TTC549 (cell line): ENCODE measurements around the gene DCP1A.

Experiments
- FAIRE-seq: peaks from 2 replicates; lab custom pipeline; 2012; peaks lifted over from hg19 to GRCh38; lab: Jason Lieb, UNC

DCP1A gene

DNA sequence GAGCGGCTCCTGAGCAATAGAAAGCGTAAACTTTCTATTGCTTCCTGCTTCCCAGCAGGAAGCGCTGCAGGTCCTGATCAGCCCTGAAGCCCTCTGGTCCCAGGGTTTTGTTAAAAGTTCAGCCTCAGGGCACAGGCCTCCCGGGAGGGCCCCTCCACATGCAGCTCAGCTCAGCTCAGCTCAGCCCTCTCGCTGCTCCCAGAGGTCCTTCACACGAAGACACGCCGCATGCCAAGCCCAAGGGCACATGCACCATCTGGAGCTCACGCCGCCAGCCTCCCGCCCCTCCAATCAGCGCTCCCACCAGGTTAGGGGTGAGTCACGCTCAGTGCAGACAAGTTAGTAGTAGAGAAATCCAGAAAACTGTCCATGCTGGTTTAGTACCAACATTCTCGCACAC lies 104.2 kb downstream of the DCP1A start:
- no peak for FAIRE-seq

DNA sequence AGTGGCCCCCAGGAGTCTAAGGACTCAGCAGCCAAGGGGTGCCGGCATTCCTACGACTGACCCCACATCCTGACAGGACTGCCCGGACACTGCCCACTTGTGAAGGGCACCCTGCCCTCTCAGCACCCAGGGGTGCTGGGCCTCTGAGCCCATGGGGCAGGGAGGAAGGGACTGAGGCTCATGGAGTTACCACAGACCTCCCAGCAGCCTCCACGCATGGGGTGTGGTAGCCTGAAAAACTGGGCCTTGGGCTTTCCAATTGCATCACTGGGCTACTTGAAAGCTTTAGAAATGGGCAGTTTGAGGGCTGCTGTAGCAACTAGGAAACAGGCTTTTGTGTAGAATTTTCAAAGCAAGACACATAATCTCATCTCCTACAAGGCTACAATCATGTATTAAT lies 104.7 kb downstream of the DCP1A start:
- FAIRE-seq: no peak

DNA sequence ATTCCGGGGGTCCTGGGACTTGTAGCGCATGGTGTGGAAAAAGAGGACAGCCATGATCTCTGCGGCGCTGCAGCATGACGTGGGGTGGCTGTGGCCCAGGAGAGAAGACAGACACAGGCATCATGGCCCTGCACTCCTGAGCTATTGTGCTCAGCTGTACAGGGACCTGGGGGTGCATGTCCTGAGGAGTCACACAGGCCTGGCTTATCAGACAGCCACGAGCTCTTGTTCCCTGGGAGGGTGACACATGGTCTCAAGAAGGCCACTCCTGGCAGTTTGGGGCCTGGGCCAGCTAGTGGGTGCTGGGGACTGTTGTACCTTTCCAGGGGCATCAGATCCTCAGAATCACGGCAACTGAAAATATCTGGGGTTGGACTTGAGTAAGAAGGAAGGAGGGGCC lies 105.2 kb downstream of the DCP1A start:
- FAIRE-seq: no peak

DNA sequence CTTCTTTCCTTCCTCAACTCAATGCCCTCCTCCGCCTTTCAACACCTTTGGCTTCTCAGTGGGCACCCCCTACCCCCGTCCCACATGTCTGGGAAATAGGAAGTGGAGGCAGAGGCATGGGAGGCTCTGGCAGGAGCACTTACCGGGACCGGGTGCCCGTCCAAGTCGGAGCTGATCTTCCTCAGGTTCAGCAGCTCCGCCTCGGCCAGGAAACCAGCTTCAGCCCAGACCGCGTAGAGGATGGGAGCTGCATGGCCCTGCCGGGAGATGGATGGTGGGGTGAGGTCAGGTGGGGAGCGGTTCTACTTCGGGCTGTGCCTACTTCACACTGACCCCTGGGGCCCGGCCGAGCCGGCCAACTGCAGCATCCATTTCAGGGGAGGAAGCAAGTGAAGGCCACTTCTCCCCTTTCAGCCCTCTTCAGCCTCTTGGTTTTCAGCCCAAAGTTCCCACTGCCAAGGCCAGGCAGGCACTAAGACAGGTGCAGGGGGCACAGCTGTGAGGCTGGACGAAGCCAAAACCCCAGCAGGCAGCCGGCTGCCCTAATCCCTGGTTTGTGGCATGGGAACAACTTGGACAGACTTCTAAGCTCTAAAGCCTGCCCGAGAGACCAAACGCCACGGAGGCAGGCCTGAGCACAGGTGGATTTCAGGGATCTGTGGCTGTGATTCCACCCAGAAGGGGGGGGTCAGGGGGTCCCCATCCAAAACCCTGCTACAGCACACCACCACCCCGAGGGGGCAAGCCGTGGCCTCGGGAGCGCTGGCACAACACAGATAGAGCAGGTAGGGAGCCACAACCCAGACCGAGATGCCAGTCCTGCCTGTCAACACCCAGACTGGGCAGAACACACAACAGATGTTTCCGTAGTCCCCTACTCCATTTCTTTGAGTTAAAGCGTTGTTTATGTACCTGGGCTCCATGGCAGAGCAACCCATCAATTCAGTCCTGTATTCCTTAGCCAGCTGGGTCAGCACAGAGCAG lies 106.1 kb downstream of the DCP1A start:
- no peak for FAIRE-seq

DNA sequence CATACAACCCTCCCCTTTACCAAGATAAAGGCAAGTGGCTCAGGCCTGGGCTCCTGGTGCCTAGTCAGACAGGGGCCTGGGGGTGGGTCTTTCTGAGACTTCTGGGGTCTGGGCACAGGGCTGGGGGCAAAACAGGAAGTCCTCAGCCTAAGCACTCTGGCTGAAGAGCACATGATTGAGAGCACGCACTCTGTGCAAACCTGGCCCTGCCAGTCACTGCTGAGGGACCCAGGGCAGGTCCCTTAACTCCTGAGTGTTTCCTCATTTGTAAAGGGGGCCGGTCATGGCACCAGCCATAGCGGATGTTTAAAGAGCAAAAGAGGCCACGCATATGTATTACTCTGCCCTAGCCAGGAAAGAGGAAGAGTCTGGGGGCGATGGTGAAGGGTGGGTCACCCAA lies 107.5 kb downstream of the DCP1A start:
- no peak for FAIRE-seq

DNA sequence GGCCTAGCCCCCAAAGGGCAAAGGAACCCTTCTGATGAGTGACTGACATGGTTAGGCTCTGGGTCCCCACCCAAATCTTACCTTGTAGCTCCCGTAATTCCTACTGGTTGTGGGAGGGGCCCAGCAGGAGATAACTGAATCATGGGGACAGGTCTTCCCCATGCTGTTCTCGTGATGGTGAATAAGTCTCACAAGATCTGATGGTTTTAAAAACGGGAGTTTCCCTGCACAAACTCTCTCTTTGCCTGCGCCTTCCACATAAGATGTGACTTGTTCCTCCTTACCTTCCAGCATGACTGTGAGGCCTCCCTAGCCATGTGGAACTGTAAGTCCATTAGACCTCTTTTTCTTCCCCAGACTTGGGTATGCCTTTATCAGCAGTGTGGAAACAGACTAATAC lies 108.5 kb downstream of the DCP1A start:
- no peak for FAIRE-seq

DNA sequence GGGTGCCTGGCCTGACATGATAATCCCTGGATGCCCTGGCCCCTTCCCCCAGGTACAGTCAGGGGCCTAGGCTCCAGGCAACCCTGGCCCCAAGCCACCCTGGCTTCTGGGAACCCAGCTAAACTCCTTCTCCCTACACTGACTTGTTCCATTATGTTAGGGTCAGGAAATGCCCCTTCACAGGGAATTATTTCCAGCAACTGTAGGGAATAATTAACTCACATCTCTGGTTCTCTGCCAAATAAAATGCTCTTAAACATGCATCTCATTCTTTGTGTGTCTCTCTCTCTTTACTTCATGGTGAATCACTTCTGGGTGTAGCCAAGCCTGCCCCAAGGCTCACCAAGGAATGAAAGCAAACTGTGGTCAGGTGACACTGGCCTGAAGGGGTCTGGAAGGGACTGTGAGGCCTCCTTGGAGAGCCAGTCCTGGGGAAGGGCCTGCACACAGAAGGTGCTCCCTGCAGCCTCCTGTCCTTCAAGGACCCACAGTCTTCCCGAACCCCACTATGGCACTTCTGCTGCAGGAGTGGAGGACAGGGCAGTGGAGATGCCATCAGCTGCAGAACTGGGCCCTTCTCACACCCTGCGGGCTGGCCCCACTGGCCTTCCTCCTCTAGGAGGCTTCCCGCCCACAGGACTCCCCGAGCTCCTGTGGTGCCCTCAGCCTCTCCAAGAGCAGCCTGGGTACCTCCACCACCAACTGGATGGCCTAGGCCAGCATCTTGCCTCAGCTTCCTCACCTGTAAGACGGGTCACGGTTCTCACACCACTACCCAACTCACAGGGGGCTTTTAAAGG lies 109.1 kb downstream of the DCP1A start:
- no peak for FAIRE-seq

DNA sequence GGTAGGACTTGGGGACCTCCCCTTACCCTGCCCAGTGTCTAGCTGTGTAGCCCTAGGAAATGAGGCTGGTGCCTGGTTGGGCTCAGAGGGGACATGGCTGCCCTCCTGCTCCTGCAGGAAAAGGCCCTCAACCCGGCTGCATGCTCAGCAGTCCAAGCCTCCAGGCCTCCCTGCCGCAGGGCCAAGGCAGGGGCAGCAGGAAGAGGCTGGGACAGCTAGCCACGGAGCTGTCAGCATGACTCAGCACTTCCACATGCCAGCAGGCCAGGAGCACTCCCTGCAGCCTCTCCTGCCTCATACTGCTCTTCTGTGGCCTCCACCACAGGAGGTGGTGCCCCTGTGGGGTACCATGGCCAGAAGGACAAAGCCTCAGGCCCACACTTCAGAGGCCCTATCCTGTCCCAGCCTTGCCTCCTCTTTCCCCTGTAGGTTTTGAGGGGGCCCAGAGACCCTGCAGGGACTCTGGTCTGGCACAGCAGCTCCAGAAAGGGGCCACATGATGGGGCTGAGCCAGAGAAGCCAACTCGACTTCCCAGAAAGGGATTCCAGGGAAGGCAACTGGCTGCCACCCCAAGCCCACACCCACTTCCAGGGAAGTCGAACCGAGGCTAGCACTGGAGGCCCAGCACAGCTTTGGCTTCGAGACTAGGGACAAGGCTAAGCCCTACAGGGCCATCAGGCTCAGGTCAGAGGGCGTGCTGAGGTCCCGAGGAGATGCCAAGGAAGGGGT lies 111.1 kb downstream of the DCP1A start:
- FAIRE-seq: no peak

DNA sequence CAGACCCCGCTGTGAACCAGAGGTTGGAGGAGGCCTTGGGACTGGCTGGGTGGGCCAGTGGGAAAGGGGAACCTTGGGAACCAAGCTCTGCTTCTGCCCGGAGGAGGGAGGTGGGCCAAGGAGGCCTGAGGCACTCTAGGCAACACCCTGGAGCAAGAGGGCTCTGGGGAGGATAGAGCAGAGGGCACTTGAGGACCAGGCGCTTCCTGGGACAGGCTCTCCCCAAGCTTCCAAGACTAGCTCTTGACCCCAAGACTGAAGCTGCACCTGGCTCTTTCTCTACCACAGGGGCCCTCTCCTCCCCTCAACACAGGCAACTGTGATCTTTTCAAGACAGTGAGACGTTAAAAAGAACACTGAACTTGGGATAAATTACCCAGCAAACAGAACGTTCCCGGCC lies 111.8 kb downstream of the DCP1A start:
- FAIRE-seq: no peak

DNA sequence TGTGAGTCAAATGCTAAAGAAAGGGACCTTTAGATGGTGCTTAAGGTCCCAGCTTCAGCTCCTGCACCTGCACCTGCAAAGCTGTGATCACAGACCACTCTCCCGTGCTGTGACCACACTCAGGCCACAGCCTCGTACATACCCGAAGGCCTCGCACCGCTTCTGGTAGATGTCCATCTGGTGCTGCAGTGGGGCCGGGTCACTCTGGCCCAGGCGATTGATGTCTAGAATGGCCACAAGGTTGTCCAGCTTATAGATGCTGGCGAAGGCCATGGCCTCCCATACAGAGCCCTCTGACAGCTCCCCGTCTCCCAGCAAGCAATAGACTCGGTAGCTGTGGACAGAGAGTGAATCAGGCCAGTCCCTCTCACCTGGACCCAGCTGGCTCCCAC lies 112.5 kb downstream of the DCP1A start:
- no peak for FAIRE-seq

DNA sequence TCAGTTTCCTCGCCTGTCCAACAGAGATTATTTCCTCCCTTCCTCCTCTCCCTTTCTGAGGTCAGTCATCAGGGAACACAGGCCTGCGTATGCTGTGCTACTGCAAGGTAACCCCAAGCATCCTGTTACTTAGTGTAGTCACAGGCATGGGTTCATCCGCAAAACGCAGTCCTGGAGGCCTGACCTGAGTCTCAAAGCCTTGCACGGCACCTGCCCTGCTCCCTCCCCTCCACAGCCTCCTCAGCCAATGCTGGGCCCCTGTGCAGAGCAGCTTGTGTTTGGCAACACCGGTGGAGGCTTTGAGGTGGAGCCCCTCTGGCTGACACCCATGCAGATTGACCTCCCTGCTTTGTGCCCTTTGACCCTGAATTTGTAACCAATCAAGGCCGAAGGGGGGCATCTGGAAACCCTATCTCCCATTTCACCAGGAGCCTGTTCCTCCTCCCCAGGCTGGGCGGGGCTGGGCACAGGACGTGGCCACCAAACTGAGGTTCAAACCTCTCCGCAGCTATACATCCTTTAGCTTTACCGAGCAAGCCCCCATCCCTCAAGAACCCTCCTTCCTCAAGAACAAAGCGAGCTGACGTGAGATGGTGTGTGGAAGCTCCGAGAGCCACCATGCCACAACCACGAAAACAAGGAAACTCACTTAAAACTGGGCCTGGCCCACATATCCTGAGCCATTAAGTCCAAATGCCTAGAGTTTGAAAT lies 113.1 kb downstream of the DCP1A start:
- no peak for FAIRE-seq
